ENCODE data around the gene TAT. TPM values are rescaled to one million over a fixed set of nuclear protein-coding genes. Genes with fewer than 3 reads are reported as not detected.

The TAT gene
- total RNA-seq, 2 donors from 2014 or later = not detected

GRCh38 chr16:71520550-71520949 is 56.3 kb downstream of the TAT start:
- WGBS, 2 donors = 74% methylated on average over 3 of the region's 3 CpGs
- H3K36me3 ChIP-seq (replicated peaks in 1 of 2; ENCODE audit: insufficient read depth in 1 of 2, low read depth in 2 of 2) = no peaks in the 10 kb centered on the region
- intact Hi-C loops (cut with DNase I) = no loop called here
- H3K27ac ChIP-seq = no peak overlapping the region
- no peak overlapping the region for H3K4me3 ChIP-seq
- H3K27me3 ChIP-seq = no peaks in the 10 kb centered on the region
- no peak for TF ChIP-seq POLR2A (IDR thresholded peaks at IDR 0.05)
- TF ChIP-seq CTCF (IDR thresholded peaks at IDR 0.05) = no peak
- DNase-seq = no peak
- H3K4me1 ChIP-seq = peaks cover 7% of the 10 kb centered on the region
- ATAC-seq = no peak
- H3K9me3 ChIP-seq = no peaks in the 10 kb centered on the region

Small RNAs within 50 kb of the gene (small RNA-seq; reads per million reads assigned to genes)
- not detected for gene RNU6-1061P

Other genes starting within 250 kb of the TAT start
- gene CALB2, start 218.4 kb downstream of the TAT start, total RNA-seq = 1 to 10 TPM in 1 of 2 donors, under 1 TPM in 1; 0.99 to 3.1 TPM
- gene TLE7, start 135.0 kb downstream of the TAT start, total RNA-seq = not detected
- gene ZNF23, start 114.8 kb downstream of the TAT start, total RNA-seq = 1 to 10 TPM; 4.4 to 5.3 TPM
- 1 to 10 TPM; 3.6 to 5.9 TPM for gene ZNF19, start 87.8 kb downstream of the TAT start, total RNA-seq
- gene CHST4, start 50.7 kb downstream of the TAT start, total RNA-seq = 10 to 100 TPM; 21.8 to 23.4 TPM
- gene MARVELD3, start 49.1 kb upstream of the TAT start, total RNA-seq = 10 to 100 TPM; 14.5 to 58.7 TPM
- 1 to 10 TPM; 4.2 to 5.9 TPM for gene PHLPP2, start 147.6 kb upstream of the TAT start, total RNA-seq
- gene AP1G1, start 231.7 kb upstream of the TAT start, total RNA-seq = 10 to 100 TPM; 58.1 to 84.7 TPM

All from body of pancreas (tissue), 4 donors.